ENCODE data around the gene RIPK1.
"Not testable (repeated sequence)": the region's sequence is repeated elsewhere in the genome, so short reads cannot be mapped to it uniquely, and the experiment has no call there.

RIPK1 gene

DNA sequence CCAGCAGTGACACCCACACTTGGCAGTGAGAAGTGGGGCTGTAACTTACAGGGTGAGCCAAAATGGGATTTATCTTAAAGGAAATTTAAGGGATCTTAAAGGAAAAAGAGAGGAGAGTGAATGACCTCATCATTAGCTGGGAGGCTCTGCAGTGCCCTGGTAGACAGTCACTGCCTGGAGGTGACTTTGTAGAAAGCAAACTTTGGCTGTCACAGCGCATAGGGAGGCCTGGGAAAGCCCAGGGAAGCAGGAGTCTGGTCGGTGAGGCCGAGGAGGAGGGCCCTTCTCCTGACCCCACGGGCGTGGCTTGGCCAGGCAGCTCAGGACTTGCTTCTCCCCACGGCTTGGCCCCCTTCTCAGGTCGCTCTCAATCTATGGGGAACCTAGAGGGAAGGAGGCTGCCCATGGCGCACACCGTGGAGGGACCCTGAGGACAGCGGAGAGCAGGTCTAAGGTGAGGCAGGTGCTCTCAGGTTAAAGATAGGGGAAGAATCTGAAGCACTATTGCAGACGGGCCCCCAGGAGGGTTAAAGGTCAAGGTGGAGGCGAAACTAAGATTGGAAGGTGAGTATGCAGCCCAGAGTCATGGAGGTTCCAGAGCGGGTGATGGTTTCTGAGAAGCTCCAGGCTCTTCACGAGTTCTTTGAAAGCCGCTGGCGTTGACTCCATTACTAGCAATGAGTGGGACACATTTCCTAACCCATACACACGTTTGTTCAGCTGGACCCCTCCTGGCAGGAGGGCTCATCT is 15.6 kb upstream of the RIPK1 start:
- TF ChIP-seq, protein P1, sequence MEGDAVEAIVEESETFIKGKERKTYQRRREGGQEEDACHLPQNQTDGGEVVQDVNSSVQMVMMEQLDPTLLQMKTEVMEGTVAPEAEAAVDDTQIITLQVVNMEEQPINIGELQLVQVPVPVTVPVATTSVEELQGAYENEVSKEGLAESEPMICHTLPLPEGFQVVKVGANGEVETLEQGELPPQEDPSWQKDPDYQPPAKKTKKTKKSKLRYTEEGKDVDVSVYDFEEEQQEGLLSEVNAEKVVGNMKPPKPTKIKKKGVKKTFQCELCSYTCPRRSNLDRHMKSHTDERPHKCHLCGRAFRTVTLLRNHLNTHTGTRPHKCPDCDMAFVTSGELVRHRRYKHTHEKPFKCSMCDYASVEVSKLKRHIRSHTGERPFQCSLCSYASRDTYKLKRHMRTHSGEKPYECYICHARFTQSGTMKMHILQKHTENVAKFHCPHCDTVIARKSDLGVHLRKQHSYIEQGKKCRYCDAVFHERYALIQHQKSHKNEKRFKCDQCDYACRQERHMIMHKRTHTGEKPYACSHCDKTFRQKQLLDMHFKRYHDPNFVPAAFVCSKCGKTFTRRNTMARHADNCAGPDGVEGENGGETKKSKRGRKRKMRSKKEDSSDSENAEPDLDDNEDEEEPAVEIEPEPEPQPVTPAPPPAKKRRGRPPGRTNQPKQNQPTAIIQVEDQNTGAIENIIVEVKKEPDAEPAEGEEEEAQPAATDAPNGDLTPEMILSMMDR (conservative IDR thresholded peaks at IDR 0.05; ENCODE audit: low read depth, low read length) = no peak
- no peak for DNase-seq (ENCODE audit: low read depth)
- H3K4me3 ChIP-seq (ENCODE audit: low read depth, low read length) = no peak overlapping the region

DNA sequence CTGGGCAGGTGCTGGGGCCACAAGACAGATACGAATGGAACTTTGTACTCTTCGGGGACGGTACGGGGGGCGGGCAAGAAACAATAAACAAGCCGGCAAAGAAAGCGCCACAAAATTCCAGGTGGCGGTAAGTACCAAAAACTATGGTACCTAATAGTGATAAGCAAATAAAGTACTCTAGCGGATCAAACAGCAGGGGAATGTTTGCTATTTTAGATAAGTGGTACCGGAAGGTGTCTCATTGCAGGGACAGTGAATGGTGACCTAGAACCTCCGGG is 15.1 kb upstream of the RIPK1 start:
- no peak for DNase-seq (ENCODE audit: low read depth)
- TF ChIP-seq, protein P1 (conservative IDR thresholded peaks at IDR 0.05; ENCODE audit: low read depth, low read length) = no peak
- H3K4me3 ChIP-seq (ENCODE audit: low read depth, low read length) = peak overlapping the region; percentile 65

DNA sequence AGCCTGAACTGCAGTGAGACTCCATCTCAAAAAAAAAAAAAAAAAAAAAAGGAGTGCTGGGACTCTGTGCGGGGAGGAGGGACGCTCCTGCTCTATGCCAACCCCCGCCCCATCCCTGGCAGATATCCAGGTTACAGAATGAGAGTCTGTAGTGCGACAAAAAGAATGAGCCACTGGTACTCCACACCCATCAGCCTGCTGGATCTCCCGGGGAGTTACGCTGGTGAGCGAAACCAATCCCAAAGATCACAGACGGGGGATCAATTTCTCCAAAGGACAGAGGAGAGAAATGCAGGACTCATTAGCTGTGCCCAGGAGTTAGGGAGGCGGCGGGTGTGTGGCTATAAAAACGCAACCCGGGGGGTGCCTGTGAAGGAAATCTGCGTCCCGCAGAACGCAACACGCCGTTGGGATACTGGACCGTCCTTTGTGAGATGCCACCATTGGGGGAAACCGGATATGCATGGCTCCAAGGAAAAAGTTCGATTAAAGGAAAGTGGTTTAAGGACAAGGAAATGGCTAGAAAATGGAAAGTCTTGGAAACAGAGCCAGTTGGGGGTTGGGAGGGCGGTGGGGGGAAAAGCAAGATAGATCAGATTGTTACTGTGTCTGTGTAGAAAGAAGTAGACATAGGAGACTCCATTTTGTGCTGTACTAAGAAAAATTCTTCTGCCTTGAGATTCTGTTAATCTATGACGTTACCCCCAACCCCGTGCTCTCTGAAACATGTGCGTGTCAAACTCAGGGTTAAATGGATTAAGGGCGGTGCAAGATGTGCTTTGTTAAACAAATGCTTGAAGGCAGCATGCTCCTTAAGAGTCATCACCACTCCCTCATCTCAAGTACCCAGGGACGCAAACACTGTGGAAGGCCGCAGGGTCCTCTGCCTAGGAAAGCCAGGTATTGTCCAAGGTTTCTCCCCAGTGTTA is 13.8 kb upstream of the RIPK1 start:
- peak overlapping the region; percentile 65 for H3K4me3 ChIP-seq (ENCODE audit: low read depth, low read length)
- DNase-seq (ENCODE audit: low read depth) = not testable (repeated sequence)

DNA sequence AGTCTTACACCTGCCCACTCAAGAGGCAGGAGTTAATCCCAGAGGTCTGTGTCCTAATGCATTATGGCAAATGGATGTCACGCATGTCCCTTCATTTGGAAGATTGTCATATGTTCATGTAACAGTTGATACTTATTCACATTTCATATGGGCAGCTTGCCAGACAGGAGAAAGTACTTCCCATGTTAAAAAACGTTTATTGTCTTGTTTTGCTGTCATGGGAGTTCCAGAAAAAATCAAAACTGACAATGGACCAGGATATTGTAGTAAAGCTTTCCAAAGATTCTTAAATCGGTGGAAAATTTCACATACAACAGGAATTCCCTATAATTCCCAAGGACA is 13.2 kb upstream of the RIPK1 start:
- H3K4me3 ChIP-seq (ENCODE audit: low read depth, low read length); DNase-seq (ENCODE audit: low read depth): not testable (repeated sequence)

DNA sequence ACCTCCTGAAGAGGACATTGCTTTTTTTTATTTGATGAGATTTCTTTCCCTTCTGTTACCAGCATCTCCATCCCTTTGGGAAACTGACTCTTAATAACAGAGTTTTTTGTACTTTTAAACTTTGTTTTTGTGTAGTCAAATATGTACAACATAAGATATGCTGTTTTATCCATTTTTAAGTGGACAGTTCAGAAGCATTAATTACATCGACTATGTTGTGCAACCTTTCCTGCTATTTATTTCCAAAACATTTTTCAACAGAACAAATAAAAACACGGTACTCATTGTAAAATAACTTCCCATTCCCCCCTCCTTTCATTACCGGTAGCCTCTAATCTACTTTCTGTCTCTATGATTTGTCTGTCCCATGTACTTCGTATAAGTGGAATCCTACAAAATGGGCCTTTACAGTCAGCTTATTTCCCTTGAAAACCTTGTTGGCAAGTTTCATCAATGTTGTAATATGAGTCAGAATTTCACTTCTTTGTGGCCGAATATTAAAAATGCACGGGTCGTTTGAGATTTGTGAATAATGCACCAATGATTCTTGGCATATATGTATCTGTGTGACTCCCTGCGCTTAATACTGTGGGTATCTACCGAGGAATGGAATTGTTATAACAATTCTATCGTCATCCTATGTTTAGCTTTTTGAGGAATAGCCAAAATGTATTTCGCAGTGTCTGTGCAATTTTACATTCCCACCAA is 11.1 kb upstream of the RIPK1 start:
- TF ChIP-seq, protein P1 (conservative IDR thresholded peaks at IDR 0.05; ENCODE audit: low read depth, low read length) = no peak
- no peak for DNase-seq (ENCODE audit: low read depth)
- no peak overlapping the region for H3K4me3 ChIP-seq (ENCODE audit: low read depth, low read length)

DNA sequence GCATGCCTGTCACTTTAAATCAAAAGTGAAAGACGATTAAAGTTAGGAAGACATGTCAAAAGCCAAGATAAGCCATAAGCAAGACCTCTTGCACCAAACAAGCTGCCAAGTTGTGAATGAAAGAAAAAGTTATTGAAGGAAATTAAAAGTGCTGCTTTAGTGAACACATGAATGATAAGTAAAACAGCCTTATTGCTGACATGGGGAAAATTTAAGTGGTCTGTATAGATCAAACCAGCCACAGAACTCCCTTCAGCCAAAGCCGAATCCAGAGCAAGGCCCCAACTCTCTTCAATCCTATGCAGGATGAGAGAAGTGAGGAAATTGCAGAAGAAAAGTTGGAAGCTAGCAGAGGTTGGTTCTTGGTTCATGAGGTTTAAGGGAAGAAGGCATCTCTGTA is 9.3 kb upstream of the RIPK1 start:
- H3K4me3 ChIP-seq (ENCODE audit: low read depth, low read length) = no peak overlapping the region
- TF ChIP-seq, protein P1 (conservative IDR thresholded peaks at IDR 0.05; ENCODE audit: low read depth, low read length) = no peak
- no peak for DNase-seq (ENCODE audit: low read depth)

DNA sequence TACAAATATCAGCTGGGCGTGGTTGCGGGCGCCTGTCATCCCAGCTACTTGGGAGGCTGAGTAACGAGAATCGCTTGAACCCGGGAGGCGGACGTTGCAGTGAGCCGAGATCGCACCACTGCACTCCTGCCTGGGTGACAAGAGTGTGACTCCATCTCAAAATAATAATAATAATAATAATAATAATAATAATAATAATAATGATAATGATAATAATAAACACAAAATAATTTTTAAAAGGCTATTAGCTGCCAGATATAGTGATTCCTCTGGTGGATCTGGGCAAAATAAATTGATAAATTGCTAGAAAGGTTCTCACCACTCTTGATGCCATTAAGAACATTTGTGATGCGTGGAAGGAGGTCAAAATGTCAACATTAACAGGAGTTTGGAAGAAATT is 8.2 kb upstream of the RIPK1 start:
- DNase-seq (ENCODE audit: low read depth); H3K4me3 ChIP-seq (ENCODE audit: low read depth, low read length): not testable (repeated sequence)

DNA sequence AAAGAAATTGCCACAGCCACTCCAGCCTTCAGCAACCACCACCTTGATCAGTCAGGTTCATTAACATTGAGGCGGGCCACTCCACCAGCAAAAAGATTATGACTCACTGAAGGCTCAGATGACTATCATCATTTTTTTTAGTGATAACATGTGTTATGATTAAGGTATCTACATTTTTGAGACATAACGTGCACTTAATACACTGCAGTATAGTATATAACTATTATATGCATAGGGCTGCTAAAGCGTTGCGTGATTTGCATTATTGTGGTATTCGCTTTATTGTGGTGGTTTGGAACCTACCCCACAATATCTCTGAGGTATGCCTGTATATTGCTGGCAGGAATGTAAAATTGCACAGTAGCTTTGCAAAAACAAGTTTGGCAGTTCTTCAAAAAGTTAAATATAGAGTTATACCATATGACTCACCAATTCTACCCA is 6.8 kb upstream of the RIPK1 start:
- peak; percentile 88 for DNase-seq (ENCODE audit: low read depth)
- TF ChIP-seq, protein P1 (conservative IDR thresholded peaks at IDR 0.05; ENCODE audit: low read depth, low read length) = peak; percentile 44
- no peak overlapping the region for H3K4me3 ChIP-seq (ENCODE audit: low read depth, low read length)

DNA sequence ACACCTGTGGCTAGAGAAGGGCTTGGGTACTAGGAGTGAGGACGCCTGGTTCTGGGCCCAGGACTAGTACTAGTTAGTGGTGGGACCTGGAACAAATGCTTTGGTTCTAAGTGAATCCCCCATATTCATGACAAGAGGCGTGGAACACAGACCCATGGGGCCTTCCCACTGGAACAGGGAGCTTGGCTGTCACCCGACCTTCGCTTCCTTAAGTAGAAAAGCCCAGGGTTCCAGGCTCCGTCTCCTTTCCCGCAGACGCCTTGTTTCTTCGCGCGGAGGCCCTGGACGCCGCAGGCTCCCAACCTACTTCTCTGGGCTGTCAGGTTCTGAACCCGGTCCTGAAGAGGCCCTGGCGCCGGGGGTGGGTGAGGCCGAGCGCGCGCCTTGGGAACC is 5.0 kb upstream of the RIPK1 start:
- peak overlapping the region; percentile 75 for H3K4me3 ChIP-seq (ENCODE audit: low read depth, low read length)
- not testable (repeated sequence) for DNase-seq (ENCODE audit: low read depth)
